Measurements from ENCODE around the gene BANP.
A peak's percentile ranks its signal among the peaks of the same experiment; 100 is the strongest.
"Not testable (repeated sequence)": the region's sequence is repeated elsewhere in the genome, so short reads cannot be mapped to it uniquely, and the experiment has no call there.

Gene BANP

DNA sequence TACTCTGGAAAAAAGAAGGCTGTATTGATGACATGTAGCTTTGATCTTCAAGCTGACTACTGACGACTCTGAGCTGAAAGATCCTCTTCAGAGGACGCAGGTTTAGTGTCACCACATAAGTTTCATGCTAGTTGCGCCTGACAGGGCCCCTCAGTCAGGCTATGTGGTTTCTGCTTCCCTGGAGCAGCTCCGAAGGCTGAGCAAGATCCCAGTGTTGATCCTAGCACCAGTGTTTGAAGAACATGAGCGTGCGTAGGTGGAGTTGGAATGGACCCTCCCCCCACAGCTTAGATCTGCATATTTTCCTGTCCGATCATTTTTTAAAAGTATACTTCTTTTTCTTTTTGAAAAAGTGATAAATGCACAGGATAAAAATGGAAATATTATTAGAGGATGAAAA is 17.3 kb downstream of the BANP start:
- no peak for DNase-seq (ENCODE audit: low read depth)

DNA sequence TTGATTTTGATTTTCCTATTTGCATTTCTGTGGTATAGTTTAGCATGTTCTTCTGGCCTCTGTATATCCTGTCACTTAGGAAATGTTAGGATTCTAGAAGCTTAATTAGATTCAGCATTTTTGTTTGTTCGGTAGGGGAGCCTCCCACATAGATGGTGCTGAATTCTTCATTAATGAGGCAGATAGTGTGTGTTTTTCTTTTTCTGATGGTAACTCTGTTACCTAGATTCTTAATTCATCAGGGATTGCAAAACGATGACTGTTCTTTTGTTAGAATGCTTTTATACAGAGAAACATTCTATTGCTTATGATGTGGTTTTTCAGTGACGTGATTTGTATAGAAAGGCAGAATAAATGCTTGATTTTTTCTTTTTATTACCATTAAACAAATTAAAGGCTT is 19.0 kb downstream of the BANP start:
- no peak for DNase-seq (ENCODE audit: low read depth)

DNA sequence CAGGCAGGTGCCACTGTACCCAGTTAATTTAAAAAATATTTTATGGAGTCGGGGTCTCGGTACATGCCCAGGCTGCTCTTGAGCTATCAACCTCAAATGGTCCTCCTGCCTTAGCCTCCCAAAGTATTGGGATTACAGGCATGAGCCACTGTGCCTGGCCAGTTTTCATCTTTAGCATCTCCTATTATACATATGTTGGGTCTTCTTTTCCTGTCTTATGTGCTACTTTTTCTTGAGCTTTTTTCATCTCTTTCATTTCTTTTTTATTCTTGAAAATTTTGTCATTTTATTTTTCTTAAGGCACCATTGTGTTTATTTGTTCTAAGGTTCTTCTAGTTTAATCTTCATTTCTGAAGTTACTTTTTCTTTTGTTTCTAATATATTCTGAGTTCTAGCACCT is 20.7 kb downstream of the BANP start:
- no peak for DNase-seq (ENCODE audit: low read depth)

DNA sequence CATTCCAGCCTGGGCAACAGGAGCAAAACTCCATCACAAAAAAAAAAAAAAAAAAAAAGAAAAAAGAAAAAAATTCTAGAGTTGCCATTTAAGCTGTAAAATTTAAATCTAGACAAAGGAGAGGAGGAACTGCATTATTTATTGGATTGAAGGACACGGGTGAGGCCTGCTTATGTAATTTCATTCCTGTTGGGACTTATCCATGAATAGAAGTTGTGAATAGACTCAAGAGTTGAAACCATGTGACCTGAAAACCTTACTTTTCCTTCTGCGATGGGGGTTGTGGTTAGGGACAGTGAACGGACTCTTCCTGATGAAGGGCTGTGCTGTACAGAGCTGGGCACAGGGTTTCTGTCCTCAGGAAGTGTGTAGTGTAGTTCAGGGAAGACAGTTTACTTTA is 22.5 kb downstream of the BANP start:
- DNase-seq (ENCODE audit: low read depth): no peak

DNA sequence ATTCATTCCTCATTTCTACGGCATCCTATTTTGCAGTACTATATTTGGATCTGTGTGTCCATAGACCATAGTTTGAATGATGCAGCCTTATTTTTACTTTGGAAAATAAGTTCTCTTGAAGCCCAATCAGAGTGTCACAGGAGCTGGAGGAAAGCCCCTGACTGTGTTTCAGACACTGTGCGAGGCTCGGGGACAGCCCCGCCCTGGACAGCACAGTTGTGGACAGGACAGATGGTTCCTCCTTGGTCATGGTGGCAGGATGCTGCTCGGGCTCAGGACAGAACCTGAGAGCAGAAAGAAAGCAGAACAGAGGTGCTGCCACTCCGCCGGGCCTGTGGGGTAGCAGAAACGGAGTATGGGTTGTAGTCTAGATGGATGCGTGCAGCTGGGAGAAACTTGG is 22.9 kb downstream of the BANP start:
- DNase-seq (ENCODE audit: low read depth): no peak

DNA sequence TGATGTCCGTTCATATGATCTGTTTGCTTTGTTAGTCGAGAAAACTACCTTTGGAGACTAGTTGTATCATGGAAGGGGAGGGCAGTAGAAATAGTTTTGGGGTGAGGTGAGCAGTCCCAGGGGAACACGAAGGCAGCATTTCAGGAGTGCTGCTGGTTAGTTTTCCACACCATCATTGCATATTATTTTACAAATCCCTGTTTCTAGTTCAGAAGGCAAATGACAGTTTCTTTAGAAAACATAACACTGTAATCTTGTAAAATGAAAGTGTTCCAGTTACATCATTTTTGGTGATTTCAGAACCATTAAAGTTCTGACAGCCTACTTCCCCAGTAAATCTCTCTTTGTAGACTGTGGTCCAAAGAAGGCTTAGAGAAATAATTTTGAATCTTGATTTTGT is 25.4 kb downstream of the BANP start:
- no peak for DNase-seq (ENCODE audit: low read depth)

DNA sequence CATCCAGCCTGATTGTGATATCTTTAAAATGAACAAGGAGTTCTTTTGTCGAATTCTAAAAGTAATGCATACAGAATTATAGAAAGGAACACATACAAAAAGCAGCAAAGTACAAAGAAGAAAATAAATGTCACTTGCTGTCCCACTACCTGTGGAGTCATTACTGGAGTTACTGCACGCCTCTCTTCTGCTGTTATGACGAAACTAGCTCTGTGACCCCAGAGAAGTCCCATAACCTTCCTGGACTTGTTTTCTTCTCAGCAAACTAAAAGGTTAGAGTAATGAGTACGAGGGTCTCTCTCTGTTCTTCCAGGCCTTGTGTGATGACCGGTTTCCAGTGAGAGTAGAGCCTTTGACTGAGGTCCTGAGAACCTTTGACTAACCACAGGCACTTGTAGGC is 26.9 kb downstream of the BANP start:
- DNase-seq (ENCODE audit: low read depth): no peak

DNA sequence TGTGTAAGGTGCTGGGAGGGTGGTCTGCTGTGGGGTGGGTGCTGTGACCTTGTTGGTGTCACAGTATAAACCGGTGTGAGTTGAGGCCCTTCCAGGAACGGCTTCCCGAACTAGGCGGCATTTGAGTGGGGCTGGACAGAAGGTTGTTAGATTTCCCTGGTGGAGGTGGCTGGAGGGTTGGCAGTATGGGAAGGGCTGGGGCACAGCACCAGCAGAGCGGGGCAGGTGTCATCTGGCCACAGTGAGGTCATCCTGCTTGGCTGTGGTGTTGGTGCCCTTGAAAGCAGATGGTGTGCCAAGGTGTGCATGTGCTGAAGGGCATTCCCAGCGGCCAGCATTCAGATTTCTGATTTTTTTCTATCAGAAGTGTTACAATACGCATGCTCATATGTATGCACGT is 28.1 kb downstream of the BANP start:
- DNase-seq (ENCODE audit: low read depth): no peak

DNA sequence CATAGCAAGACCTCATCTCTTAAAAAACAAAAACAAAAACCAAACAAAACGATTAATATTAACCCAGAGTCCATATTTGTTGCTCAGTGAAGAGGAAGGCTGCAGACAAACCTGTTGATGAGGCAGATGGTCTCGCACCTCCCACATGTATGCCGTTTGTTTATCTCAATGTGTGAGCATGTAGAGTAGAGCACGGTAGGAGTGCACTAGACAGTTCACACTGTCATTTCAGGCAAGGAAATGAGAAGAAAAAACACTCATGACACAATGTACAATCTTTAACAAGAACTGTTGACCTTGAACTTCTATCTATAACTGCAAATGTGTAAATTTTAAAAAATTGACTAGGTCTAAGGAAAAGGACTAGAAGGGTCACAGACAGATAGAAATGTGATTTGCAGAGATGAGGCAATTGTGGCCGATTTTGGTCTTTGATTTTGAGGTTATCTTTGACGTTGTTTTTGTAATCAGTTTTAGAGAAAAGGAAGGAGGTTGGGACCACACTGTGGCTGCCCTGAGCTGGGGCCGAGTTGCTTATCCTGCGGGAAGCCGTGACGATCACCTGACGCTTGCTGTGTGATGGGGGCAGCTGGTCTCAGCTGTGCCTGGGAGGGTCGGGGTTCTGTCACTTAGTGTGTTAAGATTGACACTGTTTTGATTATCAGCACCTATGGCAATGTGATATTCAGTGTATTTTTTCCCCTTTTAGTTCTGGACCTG is 28.8 kb downstream of the BANP start:
- DNase-seq (ENCODE audit: low read depth): not testable (repeated sequence)

DNA sequence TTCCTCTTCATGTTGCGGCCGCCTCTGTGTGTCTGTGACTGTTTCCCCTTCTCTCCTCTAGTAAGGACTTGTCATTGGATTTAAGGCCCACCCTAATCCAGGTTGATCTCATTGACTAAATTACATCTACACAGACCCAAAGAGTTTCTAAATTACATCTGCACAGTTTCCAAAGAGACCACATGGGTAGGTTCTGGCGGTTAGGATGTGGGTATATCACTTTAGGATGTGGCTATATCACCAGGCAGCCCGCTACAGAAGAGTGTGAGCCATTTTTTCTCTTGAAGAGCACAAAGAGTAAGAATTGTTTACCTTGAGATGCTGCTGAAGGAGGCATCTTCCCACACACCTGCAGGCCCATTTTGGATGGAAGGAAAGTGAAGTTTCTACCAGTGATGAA is 30.1 kb downstream of the BANP start:
- not testable (repeated sequence) for DNase-seq (ENCODE audit: low read depth)

DNA sequence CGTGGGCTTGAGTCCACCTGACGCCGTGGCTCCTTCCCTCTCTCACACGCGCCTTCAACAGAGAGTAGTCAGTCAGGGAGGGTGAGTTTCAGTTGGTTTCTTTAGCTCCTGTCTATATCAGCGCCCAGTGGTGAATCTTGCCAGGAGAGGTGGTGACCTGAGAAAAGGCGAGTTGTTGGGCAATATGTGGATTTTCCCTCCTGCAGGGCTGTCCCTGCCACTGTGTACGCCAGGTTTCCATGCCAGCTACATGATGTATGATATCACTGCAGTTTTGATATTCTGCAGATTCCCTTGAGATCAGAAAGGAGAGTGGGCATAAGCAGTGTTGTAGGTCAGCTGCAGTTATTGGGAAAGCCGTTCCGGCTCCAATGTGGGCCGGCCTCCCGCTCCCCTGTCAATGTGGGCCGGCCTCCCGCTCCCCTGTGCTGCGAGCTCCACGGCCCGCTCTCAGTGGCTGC is 31.4 kb downstream of the BANP start:
- no peak for DNase-seq (ENCODE audit: low read depth)

DNA sequence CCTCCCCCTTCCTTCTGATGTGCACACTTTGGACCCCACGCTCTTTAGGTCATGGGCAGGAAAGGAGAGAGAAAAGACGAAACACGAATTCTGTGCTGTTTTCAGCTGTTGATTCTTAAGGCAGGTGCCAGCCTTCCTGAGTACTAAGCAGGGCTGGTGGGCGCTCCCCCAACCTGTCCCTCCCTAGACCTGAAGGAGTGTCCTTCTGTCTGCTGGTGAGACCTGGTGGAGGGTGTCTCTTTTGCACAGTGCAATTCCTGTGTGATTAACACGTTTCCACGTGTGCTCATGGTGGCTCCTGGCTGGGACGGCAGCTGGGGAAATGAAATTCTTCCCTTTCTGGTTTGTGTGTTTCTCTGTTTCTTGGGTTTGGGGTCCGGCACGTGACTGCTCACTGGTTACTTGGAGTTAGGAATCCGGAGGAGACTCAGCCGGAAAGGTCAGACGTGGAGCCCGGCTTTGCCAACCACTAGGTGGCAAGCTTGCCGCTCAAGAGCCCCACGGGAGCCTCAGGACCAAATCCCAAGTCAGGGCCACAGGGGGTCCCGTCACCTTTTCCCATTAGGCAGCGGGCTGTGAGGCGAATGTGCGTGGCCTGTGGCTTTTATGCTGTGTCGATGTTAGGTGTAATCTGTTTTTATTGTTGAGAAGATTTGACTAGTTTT is 32.0 kb downstream of the BANP start:
- DNase-seq (ENCODE audit: low read depth): not testable (repeated sequence)

DNA sequence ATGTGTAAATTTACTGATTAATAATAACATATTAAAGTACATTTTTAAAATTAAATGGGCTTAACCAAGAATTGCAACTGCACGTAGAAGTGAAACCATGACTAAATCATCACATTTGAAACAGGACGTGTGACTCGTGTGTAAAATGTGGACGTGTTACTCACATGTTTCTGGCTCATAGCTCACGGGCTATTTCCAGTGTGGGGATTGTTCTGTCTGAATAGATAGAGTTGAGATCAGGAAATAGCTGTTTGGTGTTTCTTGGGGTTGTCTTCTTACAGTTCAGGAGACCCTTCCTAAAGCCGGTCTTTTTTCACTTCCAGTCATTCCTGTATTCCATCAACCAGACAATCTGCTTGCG is 32.5 kb downstream of the BANP start:
- DNase-seq (ENCODE audit: low read depth): not testable (repeated sequence)

DNA sequence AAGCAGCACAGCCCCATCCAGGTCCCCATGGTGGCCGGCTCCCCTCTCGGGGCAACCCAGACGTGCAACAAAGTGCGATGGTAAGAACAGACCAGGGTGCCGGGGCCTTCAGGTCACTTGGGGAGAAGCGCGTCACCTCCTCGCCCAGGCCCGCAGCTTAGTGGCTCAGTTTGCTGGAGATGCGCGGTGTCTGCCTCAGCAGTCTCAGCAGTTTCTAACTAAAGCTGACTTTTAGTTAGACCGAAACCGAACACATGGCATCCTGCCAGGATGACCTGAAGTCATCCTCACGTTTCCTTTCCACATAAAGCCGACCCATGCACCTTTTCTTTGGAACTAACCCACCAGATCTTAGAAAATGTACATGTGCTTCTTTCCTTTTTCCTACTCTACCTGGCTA is 32.9 kb downstream of the BANP start:
- DNase-seq (ENCODE audit: low read depth): not testable (repeated sequence)

DNA sequence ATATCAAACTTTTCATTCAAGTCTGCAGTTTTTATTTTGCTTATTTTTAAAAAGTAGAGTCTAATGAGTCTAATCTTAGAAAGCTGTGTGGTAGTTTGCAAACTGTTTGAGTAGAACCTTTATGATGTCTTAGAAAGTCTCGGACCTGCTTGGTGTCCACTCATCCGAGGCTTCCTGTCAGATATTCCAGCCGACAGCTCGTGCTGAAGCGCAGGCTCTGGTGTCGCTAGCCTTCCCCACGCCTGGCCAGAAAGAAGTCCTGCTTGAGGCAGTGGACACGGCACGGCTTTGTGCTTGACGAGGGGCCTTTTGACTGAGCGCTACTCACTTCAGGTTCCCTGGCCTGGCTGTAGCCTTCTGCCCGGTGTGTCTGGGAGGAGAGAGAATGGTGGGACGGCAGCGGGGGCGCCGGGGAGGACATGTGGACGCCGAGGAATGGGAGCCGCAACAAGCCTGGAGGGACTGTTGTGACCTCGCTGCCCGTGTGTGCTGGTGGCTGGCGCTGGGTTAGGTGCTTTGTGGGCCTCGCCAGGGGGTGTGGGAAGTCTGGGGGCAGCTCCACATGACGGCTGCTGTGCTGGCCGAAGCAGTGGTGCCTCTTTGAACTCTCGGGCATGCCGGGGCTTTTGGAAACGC is 33.5 kb downstream of the BANP start:
- no peak for DNase-seq (ENCODE audit: low read depth)

DNA sequence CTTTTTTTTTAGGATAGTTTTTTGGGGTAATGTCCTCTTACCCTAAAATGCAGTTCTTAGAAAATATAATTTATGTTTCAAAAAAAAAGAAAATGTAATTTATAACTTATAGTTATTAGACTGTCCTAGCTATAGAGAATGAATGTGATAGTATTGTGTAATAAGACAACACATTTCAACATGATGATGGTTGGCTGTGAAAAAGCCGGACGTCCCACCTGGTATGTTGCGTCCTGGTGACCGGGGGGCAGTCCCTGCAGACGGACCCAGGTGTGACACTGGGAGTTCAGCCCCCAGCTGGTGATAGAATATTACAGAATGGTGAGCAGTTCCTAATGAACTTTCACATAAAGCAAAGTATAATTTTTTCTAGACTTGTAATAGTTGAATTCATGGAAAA is 34.3 kb downstream of the BANP start:
- not testable (repeated sequence) for DNase-seq (ENCODE audit: low read depth)

DNA sequence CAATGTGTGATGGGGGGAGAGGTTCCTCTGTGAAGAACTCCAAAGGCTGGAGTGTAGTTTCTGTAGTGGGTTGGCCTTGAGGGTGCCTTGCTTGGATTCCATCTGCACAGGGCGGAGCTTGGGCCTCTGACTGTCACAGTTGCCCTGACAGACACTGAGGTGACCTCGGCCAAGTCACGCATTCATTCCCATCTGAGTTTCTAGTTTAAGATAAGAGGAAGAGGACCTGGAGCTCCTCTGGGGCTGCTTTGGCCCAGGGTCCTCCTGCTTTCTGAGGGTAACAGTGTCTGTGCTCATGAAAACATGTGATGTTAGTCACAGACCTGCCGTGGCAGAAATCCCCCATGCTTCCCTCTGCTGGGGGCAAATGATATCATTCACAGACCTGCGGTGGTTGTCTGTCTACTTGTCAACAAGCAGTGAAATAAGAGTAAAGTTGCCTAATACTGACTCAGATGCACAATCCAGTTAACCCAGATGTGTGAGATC is 35.2 kb downstream of the BANP start:
- peak; percentile 10 for DNase-seq (ENCODE audit: low read depth)

DNA sequence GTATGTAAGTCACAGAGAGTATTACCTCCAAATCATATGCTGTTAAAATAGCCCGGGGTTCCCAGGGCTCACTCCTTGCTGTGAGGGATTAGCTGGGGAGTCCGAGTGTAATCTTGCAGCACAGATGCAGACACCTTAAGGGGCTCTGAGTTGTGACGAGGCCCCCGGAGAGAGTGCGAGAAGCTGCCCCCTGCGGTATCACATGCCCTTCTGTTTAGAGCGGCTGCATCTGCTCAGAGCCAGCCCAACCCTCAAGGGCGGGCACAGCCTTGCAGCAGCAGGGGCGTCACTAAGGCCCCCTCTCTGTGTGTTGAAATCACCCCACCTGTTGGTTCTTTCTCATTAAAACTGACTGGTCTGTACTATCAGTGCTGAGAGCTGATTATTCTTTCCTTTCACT is 37.4 kb downstream of the BANP start:
- not testable (repeated sequence) for DNase-seq (ENCODE audit: low read depth)

DNA sequence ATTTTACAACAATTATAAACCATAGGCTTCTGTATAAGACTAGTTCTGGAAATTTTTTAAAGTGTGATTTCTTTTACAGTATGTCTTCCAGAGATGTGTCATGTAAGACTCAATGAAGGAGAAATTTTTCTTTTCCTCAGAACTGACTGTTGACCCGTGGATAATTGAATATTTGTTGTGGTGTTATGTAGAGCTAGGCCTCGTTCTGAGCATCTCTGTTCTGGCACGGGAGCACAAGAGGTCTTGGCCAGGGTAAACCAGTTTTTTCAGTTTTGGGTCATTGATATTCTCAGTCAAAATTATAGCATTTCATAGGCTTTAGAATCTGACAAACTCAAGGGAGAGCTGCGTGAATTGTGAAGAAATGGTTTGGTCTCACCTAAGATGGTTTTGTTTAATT is 39.0 kb downstream of the BANP start:
- DNase-seq (ENCODE audit: low read depth): not testable (repeated sequence)

DNA sequence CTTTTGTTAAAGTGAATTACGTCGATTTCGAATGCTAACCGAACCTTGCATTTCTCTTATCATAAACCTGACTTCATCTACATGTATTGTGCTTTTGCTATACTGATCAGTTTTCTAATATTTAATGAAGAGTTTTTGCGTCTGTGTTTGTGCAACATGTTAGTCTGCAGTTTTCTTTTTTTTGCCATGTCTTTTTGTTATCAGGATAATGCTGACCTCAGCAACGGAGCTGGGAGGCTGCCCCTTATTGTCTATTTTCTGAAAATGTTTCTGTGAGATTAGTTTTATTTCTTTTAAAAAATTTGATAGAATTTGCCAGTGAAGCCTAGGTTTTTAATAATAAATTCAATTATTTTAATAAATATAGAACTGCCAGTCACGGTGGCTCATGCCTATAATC is 40.9 kb downstream of the BANP start:
- not testable (repeated sequence) for DNase-seq (ENCODE audit: low read depth)

DNA sequence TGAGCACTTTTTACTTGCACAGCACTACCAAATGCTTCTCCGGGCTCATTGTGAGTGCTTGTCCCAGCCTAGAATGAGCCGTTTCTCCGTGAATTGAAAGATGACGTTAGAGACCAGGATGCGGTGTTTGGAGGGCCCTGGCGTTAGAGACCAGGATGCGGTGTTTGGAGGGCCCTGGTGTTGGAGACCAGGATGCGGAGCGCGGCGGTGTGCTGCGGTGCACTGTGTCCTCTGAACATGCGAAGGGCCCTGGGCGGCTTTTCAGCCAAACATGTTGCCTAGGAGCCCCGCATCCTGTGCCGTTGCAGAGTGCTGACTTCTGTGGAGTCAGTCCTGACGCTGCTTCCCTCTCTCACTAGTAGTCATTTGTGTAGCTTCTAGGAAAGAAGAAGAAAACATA is 42.7 kb downstream of the BANP start:
- DNase-seq (ENCODE audit: low read depth): no peak

DNA sequence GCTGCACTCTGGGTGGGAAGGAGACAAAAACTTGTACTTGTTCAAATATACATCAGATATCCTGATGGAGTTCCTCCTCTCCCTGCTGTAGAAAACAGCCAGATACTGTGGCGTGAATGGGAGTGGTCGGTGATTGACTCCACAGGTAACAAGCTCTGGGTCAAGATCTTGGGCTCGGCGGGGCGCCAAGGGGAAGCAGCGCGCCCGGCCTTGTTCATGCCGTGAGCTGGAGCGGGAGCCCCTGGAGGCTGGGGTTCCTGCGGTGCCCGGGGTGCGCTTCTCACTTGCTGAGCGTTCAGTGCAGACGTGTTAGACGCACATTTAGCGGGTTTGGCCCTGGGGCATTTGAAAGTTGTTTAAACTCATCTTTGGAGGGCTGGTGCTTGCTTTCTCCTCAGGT is 44.4 kb downstream of the BANP start:
- no peak for DNase-seq (ENCODE audit: low read depth)
